Urinary bladder (tissue), 4 donors: ENCODE data around the gene TCF7L1. TPM values are rescaled to one million over a fixed set of nuclear protein-coding genes. Genes with fewer than 3 reads are reported as not detected.
"Not testable (repeated sequence)": the region's sequence is repeated elsewhere in the genome, so short reads cannot be mapped to it uniquely, and the experiment has no call there.

ENCODE experiments used
- DNase-seq: peaks from one replicate; pipeline ENCODE4 v3.0.0-alpha.2; 2015; ENCODE audit errors: extremely low spot score
- H3K27ac ChIP-seq: one replicate; pipeline ENCODE4 v1.5.1; 2013; ENCODE audit warnings: low read depth, mild to moderate bottlenecking, moderate library complexity
- H3K36me3 ChIP-seq: one replicate; pipeline ENCODE4 v1.6.1; 2013; ENCODE audit warnings: mild to moderate bottlenecking, moderate library complexity; ENCODE audit not compliant: insufficient read depth
- H3K4me1 ChIP-seq: one replicate; pipeline ENCODE4 v1.6.1; 2013; ENCODE audit warnings: mild to moderate bottlenecking, moderate library complexity; ENCODE audit not compliant: insufficient read depth
- H3K4me3 ChIP-seq: one replicate; pipeline ENCODE4 v1.5.1; 2013; ENCODE audit warnings: low read depth, low read length
- WGBS: extraction: QIAGEN DNeasy Blood & Tissue Kit; methylation state at CpG from one replicate; pipeline ENCODE4 v1.1.7; 2013; 5-methylcytosine and 5-hydroxymethylcytosine counted together
- polyA plus RNA-seq: library from polyadenylated mRNA; stranded (reverse); fragments of 200-250 nt; gene quantifications from one replicate; pipeline ENCODE4 v1.2.3, GENCODE V29; 2013
- total RNA-seq: library from RNA; depleted of rRNA; stranded (reverse); fragments of >200 nt; gene quantifications from one replicate; pipeline ENCODE4 v1.2.3, GENCODE V29; 2014
- donor health status: healthy with polysubstance abuse.
- donor health status: healthy.

TCF7L1 gene
- total and polyA plus RNA-seq, 2 donors, result 9.2 to 20.9 TPM

- H3K4me1 ChIP-seq, result peaks cover 2% of the 10 kb centered on the region
- WGBS, result 59% methylated on average over 10 of the region's 10 CpGs
- DNase-seq, result no peak
- H3K27ac ChIP-seq, result no peak overlapping the region
- no peaks in the 10 kb centered on the region for H3K36me3 ChIP-seq
- peak overlapping the region; percentile 14 for H3K4me3 ChIP-seq
Observed at GRCh38 chr2:85324639-85325465, 191.7 kb downstream of the TCF7L1 start.

GRCh38 chr2:85325466-85325811, 192.2 kb downstream of the TCF7L1 start:
- DNase-seq, result no peak
- peaks cover 2% of the 10 kb centered on the region for H3K4me1 ChIP-seq

GRCh38 chr2:85326406-85327159, 193.4 kb downstream of the TCF7L1 start:
- Histone ChIP-seq H3K4me1 (peaks cover 2% of the 10 kb centered on the region), H3K4me3 (peak overlapping the region; percentile 74), H3K36me3 (no peaks in the 10 kb centered on the region), H3K27ac (peak overlapping the region; percentile 1)
- 20% methylated on average over 32 of the region's 32 CpGs for WGBS
- DNase-seq, result no peak

More at GRCh38 chr2:85325466-85325811, 192.2 kb downstream of the TCF7L1 start:
- Histone ChIP-seq H3K36me3 (no peaks in the 10 kb centered on the region), H3K27ac (no peak overlapping the region), H3K4me3 (peak overlapping the region; percentile 14)
- WGBS, result 61% methylated on average over 9 of the region's 9 CpGs

- Histone ChIP-seq H3K4me1 (no peaks in the 10 kb centered on the region), H3K27ac (peak overlapping the region; percentile 1), H3K36me3 (no peaks in the 10 kb centered on the region), H3K4me3 (peak overlapping the region; percentile 74)
- 3% methylated on average over 41 of the region's 41 CpGs for WGBS
- DNase-seq, result no peak
Observed at GRCh38 chr2:85327160-85327821, 194.1 kb downstream of the TCF7L1 start.

DNA sequence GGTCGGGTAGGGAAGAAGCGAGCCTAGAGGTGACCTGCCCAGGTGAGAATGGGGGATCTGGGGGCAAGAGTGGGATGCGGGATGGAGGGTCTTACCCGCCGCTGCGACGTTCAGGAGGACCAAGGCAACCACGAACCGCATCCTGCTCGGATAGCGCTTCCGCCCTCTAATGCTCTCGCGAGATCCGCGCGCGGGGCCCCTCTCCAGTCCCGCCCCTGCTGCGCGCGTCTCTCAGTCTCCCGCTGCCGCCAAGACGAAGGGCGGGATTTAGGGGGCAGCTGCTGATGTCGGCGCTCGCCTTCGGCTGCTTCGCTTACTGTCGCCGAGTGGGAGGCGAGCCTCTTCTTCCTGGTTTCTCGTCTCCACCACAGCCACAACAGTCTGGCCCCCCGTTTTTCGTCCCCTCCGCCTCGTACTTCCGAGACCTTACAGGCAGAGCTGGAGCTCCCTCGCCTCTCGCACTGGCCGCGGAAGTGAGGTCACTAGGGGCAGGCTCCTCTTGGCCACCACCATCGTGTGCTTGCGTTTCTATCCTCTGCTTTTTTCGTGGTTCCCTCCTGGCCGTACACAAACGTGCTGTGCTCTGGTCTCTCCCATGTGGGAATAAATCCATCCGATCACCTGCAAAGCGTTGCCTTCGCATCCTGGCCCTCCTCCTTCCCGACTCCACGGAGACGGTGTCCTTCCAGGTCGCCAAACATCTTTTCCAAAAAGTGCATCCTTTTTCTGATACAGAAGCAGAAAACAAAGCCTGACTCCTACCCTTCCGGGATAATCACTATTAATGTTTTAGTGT, 194.8 kb downstream of the TCF7L1 start, which contains the start of gene TGOLN2:
Gene TGOLN2 (minus strand): TSS at position 168 of the 796 bp plus-strand sequence. CDS start 27 bp downstream, at position 141.
- Histone ChIP-seq H3K4me1 (no peaks in the 10 kb centered on the region), H3K36me3 (no peaks in the 10 kb centered on the region), H3K27ac (peak within 1 kb of the TSS; percentile 99), H3K4me3 (peak within 1 kb of the TSS; percentile 74)
- peak; percentile 83 for DNase-seq
- under 1% methylated on average over 57 of the region's 57 CpGs for WGBS

DNA sequence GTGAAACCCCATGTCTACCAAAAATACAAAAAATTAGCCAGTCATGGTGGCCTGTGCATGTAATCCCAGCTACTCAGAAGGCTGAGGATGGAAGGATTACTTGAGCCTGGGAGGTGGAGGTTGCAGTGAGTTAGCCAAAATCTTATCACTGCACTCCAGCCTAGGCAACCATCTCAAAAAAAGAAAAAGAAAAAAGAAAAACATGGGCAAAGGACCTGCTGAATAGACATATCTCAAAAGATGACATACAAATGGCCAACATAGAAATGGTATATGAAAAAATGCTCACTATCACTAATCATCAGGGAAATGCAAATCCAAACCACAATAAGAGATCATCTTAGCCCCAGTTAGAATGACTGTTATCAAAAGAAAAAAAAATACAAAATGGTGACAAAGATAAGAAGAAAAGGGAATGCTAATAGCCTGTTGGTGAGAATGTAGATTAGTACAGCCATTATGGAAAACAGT, 196.0 kb downstream of the TCF7L1 start:
- no peak for DNase-seq
- Histone ChIP-seq H3K36me3 (no peaks in the 10 kb centered on the region), H3K4me3 (no peak overlapping the region), H3K27ac (no peak overlapping the region), H3K4me1 (no peaks in the 10 kb centered on the region)

GRCh38 chr2:85329701-85330100, 196.5 kb downstream of the TCF7L1 start:
- WGBS, result 66% methylated on average over 3 of the region's 3 CpGs
- not testable (repeated sequence) for H3K36me3 ChIP-seq, H3K4me1 ChIP-seq, DNase-seq, H3K4me3 ChIP-seq, H3K27ac ChIP-seq

DNA sequence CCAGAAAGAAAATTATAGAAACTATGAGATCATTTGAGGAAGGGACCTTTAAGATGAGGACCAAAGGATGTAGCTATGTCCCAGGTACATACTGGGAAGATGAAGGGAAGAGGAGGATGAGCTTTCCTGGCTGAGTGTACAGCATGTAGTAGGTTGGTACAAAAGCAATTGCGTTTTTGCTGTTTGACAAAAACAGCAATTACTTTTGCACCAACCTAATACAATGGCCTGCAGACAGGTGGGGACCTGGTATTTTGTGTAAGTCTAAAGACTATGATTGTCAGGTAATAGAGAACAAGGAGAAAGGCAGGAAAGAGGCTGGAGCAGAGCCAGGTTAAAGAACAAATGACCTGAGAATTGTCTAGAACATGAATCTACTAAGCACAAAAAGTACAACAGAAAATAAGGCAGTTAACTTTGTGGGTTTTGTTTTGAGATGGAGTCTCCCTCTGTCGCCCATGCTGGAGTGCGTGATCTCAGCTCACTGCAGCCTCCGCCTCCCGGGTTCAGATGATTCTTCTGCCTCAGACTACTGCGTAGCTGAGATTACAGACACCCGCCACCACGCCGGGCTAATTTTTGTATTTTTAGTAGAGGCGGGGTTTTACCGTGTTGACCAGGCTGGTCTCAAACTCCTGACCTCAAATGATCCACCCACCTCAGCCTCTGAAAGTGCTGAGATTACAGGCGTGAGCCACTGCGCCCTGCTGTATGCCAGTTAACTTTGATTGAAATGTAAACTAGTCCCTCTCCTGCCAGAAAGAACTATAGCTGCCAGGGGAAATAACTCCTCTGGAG, 197.8 kb downstream of the TCF7L1 start:
- Histone ChIP-seq H3K36me3 (no peaks in the 10 kb centered on the region), H3K27ac (no peak overlapping the region), H3K4me3 (no peak overlapping the region), H3K4me1 (no peaks in the 10 kb centered on the region)
- 80% methylated on average over 13 of the region's 13 CpGs for WGBS
- DNase-seq, result no peak

DNA sequence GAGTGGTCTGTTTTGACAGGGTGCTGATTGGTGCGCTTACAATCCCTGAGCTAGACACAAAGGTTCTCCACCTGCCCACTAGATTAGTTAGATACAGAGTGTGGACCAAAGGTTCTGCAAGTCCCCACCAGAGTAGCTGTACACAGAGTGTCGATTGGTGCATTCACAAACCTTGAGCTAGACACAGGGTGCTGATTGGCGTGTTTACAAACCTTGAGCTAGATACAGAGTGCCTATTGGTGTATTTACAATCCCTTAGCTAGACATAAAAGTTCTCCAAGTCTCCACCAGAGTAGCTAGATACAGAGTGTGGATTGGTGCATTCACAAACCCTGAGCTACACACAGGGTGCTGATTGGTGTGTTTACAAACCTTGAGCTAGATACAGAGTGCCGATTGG, 200.7 kb downstream of the TCF7L1 start:
- WGBS, result 90% methylated on average over 4 of the region's 4 CpGs

GRCh38 chr2:85334928-85335327, 201.7 kb downstream of the TCF7L1 start:
- DNase-seq, result no peak
- 47% methylated on average over 2 of the region's 2 CpGs for WGBS
- Histone ChIP-seq H3K27ac (no peak overlapping the region), H3K4me1 (no peaks in the 10 kb centered on the region), H3K4me3 (no peak overlapping the region), H3K36me3 (no peaks in the 10 kb centered on the region)

More for the DNA sequence above, 200.7 kb downstream of the TCF7L1 start:
- H3K4me1 ChIP-seq, H3K27ac ChIP-seq, DNase-seq, H3K36me3 ChIP-seq, H3K4me3 ChIP-seq: not testable (repeated sequence)

DNA sequence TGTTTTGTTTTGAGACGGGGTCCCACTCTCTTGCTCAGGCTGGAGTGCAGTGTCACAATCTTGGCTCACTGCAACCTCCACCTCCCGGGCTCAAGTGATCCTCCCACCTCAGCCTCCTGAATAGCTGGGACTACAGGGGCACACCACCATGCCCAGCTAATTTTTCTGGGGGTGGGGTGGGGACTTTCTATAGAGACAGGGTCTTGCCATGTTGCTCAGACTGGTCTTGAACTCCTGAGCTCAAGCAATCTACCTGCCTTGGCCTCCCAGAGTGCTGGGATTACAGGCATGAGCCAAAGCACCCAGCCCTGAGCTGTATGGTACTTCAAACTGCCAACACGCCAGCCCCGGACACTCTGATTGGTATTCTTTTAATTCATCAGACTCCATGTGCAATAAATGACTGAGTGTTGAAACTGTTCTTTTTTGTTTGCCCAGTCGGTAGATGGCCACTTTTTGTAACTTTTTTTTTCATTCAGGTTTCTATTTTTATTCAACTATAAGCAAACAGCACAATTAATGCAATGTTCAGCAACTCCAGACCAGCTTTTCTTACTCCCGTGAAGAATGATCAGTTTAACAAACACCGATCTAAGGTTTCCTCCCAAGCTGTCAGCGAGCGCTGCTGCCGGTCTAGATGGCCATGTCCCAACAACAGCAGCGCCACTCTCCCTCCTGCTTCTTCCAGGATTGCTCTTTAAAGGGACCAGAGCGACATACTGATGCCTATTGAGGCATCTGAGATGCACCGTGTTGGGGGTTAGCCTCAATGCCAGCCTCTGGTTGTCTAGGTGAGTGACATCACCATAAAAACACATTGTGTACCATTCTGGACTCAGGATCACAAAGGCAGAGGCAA, 207.1 kb downstream of the TCF7L1 start:
- Histone ChIP-seq H3K27ac (no peak overlapping the region), H3K36me3 (no peaks in the 10 kb centered on the region), H3K4me1 (no peaks in the 10 kb centered on the region), H3K4me3 (no peak overlapping the region)
- no peak for DNase-seq
- 37% methylated on average over 13 of the region's 13 CpGs for WGBS
